Stimulated activated CD8-positive, alpha-beta memory T cell treated with anti-CD3 and anti-CD28 coated beads, Interleukin-2, amount 100 ng/mL, for 1 hour (primary cell): Measurements from ENCODE around the gene OR2F1.
"Not testable (repeated sequence)": the region's sequence is repeated elsewhere in the genome, so short reads cannot be mapped to it uniquely, and the experiment has no call there.

Experiments used
- DNase-seq, 2 donors: peaks; one replicate each; pipeline ENCODE4 v3.0.0-alpha.2; 2020; ENCODE audit warnings: low read depth in 2 of 2

Gene OR2F1

GRCh38 chr7:144009361-144009760, 54.7 kb downstream of the OR2F1 start:
- no peak for DNase-seq

DNA sequence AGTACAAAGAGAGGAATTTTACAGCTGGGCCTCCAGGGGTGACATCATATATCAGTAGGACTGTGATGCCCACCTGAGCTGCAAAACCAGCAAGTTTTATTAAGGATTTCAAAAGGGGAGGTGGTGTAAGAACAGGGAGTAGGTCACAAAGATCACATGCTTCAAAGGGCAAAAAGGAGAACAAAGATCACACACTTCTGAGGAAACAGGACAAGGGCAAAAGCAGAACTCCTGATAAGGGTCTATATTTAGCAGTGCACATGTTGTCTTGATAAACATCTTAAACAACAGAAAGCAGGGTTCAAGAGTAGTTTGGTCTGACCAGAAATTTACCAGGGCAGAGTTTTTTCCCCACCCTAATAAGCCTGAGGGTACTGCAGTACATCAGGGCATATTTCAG, 55.4 kb downstream of the OR2F1 start:
- not testable (repeated sequence) for DNase-seq

DNA sequence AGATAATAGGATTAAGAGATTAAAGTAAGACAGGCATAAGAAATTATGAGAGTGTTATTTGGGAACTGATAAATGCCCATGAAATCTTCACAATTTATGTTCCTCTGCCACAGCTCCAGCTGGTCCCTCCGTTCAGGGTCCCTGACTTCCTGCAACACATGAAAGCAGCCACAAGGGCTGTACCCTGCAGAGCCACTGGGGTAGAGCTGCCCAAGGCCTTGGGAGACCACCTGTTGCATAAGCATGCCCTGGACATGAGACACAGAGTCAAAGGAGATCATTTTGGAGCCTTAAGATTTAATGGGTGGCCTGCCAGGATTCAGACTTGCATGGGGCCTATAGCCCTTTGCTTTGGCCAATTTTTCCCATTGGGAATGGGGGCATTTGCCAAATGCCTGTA, 56.2 kb downstream of the OR2F1 start:
- DNase-seq = not testable (repeated sequence)

GRCh38 chr7:144011458-144012230, 57.0 kb downstream of the OR2F1 start:
- DNase-seq = no peak
